Esophagus squamous epithelium (tissue), 5 donors: ENCODE results near the gene CAMTA1. TPM values are rescaled to one million over a fixed set of nuclear protein-coding genes. Genes with fewer than 3 reads are reported as not detected.

Experiments used
- DNase-seq: peaks from one replicate; lab custom pipeline; 2025; lab: John Stamatoyannopoulos, UW
- H3K27ac ChIP-seq, 4 donors: fragments of 200-600 bp; sonication (generic); one replicate each; pipeline ENCODE4 v1.5.1; 2016 to 2019; ENCODE audit warnings: mild to moderate bottlenecking in 1 of 4
- H3K27me3 ChIP-seq, 4 donors: fragments of 200-600 bp; sonication (generic); 1 replicate in 3 of 4; 2 replicates in 1 of 4; pipeline versions ENCODE4 v1.5.1 to v1.6.0; 2017 to 2021; ENCODE audit warnings: antibody characterized with exemption in 1 of 4
- H3K36me3 ChIP-seq, 3 donors: fragments of 200-600 bp; sonication (generic); one replicate each; pipeline ENCODE4 v1.5.1; 2016 to 2019
- H3K4me1 ChIP-seq, 3 donors: fragments of 200-600 bp; sonication (generic); one replicate each; pipeline ENCODE4 v1.5.1; 2017 to 2019
- H3K4me3 ChIP-seq, 4 donors: fragments of 200-600 bp; sonication (generic); 1 replicate in 3 of 4; 2 replicates in 1 of 4; pipeline ENCODE4 v1.5.1; 2016 to 2019; ENCODE audit warnings: mild to moderate bottlenecking in 2 of 4, moderate library complexity in 1 of 4
- H3K9me3 ChIP-seq, 3 donors: fragments of 200-600 bp; sonication (generic); one replicate each; pipeline ENCODE4 v1.5.1; 2016 to 2019
- POLR2A ChIP-seq, 4 donors: fragments of 450-650 bp; IDR thresholded peaks; one replicate each; pipeline ENCODE4 v1.6.1; 2017; ENCODE audit warnings: antibody characterized with exemption in 4 of 4, mild to moderate bottlenecking in 4 of 4, moderate library complexity in 3 of 4
- WGBS, 2 donors: methylation state at CpG; one replicate each; pipeline ENCODE4 v1.1.5; 2018; 5-methylcytosine and 5-hydroxymethylcytosine counted together
- intact Hi-C: fragments of 100-400 bp; cut with DNase I; formaldehyde crosslinking; loops from one replicate; pipeline ENCODE4 v1.15.0; 2022
- total RNA-seq, 4 donors: library from RNA; depleted of rRNA; stranded (reverse); fragments of >200 nt; gene quantifications; one replicate each; pipeline ENCODE4 v1.1.0, GENCODE V29; 2016
- TF ChIP-seq, protein P1 (sequence below), 6 experiments: fragments of 450-650 bp in 4 of 6; fragments of 200-600 bp in 2 of 6; sonication (generic) in 2 of 6; IDR thresholded peaks; one replicate each; pipeline ENCODE4 v1.5.1; 2016 to 2019; ENCODE audit warnings: antibody characterized with exemption in 6 of 6, mild to moderate bottlenecking in 4 of 6, moderate library complexity in 4 of 6
- donor health status: DM: yes; HTN: yes; CAD: no.

CAMTA1 gene
- total RNA-seq, 4 donors from 2014 or later: 31.3 to 77.4 (median 45.9) TPM

DNA sequence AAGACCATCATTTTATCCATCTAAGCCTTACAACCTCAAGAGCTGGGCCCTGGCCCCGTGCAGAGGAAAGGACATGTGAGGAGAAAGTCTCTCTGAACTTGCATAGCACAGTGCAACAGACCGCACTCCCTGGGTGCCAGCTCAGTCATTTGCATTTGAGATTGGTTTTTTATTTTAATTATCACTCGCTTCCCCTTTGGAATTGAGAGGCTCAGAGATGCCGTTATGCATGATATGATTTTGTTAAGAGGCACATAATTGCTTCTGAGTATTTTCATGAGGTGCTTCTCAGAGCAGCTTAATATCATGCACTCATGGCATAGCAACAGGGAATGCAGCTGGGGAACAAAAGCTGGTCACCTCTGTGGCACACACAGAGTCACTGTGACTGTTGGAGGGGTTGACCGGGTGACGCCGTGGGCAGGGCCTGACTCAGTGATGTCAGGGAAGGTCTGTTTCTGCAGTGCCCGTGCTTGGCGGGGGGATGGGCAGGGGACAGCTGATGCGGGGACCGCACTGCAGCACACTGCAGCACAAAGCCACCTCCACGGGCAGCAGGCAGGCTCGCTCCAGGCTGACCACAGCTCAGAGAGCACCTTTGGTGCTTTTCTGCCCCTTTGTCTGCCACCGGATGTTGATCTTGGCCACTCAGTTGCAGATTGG is 942.7 kb downstream of the CAMTA1 start:
- H3K4me3 ChIP-seq: no peak overlapping the region
- TF ChIP-seq, protein P1, sequence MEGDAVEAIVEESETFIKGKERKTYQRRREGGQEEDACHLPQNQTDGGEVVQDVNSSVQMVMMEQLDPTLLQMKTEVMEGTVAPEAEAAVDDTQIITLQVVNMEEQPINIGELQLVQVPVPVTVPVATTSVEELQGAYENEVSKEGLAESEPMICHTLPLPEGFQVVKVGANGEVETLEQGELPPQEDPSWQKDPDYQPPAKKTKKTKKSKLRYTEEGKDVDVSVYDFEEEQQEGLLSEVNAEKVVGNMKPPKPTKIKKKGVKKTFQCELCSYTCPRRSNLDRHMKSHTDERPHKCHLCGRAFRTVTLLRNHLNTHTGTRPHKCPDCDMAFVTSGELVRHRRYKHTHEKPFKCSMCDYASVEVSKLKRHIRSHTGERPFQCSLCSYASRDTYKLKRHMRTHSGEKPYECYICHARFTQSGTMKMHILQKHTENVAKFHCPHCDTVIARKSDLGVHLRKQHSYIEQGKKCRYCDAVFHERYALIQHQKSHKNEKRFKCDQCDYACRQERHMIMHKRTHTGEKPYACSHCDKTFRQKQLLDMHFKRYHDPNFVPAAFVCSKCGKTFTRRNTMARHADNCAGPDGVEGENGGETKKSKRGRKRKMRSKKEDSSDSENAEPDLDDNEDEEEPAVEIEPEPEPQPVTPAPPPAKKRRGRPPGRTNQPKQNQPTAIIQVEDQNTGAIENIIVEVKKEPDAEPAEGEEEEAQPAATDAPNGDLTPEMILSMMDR (IDR thresholded peaks at IDR 0.05): no peak
- TF ChIP-seq POLR2A (IDR thresholded peaks at IDR 0.05): no peak
- no peaks in the 10 kb centered on the region for H3K36me3 ChIP-seq
- no peaks in the 10 kb centered on the region for H3K4me1 ChIP-seq
- intact Hi-C loops: no loop called here
- H3K27ac ChIP-seq: no peak overlapping the region
- no peaks in the 10 kb centered on the region for H3K27me3 ChIP-seq
- no peaks in the 10 kb centered on the region for H3K9me3 ChIP-seq
- 85 to 90% methylated on average over 8 to 10 of the region's 14 CpGs for WGBS, 2 donors
- DNase-seq: no peak

DNA sequence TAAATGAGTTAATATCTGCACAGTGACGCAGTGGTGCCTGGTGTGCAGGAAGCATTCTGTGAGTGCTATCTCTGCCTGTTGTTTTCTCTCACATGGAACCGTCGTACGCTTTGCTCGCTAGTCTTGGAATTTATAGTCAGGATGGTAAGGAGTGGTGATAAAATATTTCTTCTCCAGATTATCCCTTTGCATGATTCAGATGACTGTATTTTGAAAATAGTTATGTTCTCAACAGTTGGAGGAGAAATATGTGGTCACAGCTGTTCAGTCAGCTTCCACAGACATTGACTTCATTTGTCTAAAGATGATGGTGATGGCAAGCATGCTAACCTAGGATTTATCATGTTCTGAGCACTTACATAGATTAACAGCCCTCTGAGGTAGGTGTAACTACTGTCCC is 944.5 kb downstream of the CAMTA1 start:
- Histone ChIP-seq H3K36me3 (no peaks in the 10 kb centered on the region), H3K27ac (no peak overlapping the region), H3K4me3 (no peak overlapping the region), H3K27me3 (no peaks in the 10 kb centered on the region), H3K4me1 (no peaks in the 10 kb centered on the region), H3K9me3 (no peaks in the 10 kb centered on the region)
- WGBS, 2 donors: 93 to 96% methylated on average over 5 of the region's 5 CpGs
- no peak for DNase-seq
- TF ChIP-seq, protein P1 (IDR thresholded peaks at IDR 0.05): no peak
- no peak for TF ChIP-seq POLR2A (IDR thresholded peaks at IDR 0.05)
- intact Hi-C loops: no loop called here

DNA sequence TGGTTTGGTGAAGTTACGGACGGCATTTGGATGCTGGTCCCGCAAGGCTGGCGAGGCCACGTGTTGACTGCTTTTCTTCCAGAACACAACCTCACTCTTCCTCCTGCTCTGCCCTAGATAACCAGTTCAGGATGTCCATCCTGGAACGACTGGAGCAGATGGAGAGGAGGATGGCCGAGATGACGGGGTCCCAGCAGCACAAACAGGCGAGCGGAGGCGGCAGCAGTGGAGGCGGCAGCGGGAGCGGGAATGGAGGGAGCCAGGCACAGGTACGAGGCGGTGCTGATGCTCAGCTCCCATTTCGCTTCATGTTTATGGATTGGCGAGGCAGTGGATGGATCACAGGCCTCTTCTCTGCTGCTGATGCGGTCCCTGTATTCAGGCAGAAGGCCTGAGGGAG is 947.1 kb downstream of the CAMTA1 start:
- 85 to 86% methylated on average over 7 to 11 of the region's 19 CpGs for WGBS, 2 donors
- no peak for DNase-seq
- intact Hi-C loops: no loop called here

DNA sequence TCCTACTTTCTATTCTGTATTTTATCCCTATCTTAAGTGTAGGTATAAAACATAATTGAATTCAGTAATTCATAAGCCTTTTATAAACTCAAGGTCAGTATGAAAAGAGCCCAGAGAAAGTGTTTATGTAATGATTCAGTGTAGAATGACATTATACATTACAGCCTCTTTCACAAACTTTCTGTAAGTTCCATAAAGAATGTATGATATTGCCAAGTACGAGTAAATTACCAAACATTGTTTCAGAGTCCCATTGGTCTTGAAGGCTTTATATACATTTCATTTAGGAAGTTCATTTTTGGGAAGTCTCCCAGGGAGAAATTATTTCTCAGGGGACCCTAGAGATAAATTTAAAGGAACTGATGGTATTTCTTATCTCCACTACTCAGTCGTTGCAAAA is 948.0 kb downstream of the CAMTA1 start:
- Histone ChIP-seq H3K4me3 (no peak overlapping the region), H3K27me3 (no peaks in the 10 kb centered on the region), H3K9me3 (no peaks in the 10 kb centered on the region), H3K27ac (no peak overlapping the region), H3K4me1 (no peaks in the 10 kb centered on the region), H3K36me3 (peaks cover 0 to 7% (median 0%) of the 10 kb centered on the region in 3 donors)
- TF ChIP-seq POLR2A (IDR thresholded peaks at IDR 0.05): no peak
- TF ChIP-seq, protein P1 (IDR thresholded peaks at IDR 0.05): no peak
- intact Hi-C loops: no loop called here
- 73 to 79% methylated on average over 2 of the region's 2 CpGs for WGBS, 2 donors
- no peak for DNase-seq

More for the DNA sequence above, 947.1 kb downstream of the CAMTA1 start:
- H3K4me1 ChIP-seq: no peaks in the 10 kb centered on the region
- TF ChIP-seq, protein P1 (IDR thresholded peaks at IDR 0.05): no peak
- TF ChIP-seq POLR2A (IDR thresholded peaks at IDR 0.05): no peak
- H3K9me3 ChIP-seq: no peaks in the 10 kb centered on the region
- no peaks in the 10 kb centered on the region for H3K27me3 ChIP-seq
- no peak overlapping the region for H3K27ac ChIP-seq
- peaks cover 0 to 5% (median 0%) of the 10 kb centered on the region in 3 donors for H3K36me3 ChIP-seq
- no peak overlapping the region for H3K4me3 ChIP-seq

DNA sequence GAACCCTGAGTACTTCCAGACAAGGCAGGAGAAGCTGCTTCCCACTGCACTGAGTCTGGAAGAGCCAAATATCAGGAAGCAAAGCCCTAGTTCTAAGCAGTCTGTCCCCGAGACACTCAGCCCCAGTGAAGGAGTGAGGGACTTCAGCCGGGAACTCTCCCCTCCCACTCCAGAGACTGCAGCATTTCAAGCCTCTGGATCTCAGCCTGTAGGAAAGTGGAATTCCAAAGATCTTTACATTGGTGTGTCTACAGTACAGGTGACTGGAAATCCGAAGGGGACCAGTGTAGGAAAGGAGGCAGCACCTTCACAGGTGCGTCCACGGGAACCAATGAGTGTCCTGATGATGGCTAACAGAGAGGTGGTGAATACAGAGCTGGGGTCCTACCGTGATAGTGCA is 952.8 kb downstream of the CAMTA1 start:
- DNase-seq: no peak
- Histone ChIP-seq H3K27ac (no peak overlapping the region), H3K4me1 (no peaks in the 10 kb centered on the region), H3K4me3 (no peak overlapping the region), H3K36me3 (peaks cover 0 to 10% (median 0%) of the 10 kb centered on the region in 3 donors), H3K27me3 (no peaks in the 10 kb centered on the region), H3K9me3 (no peaks in the 10 kb centered on the region)
- no peak for TF ChIP-seq POLR2A (IDR thresholded peaks at IDR 0.05)
- WGBS, 2 donors: 92 to 95% methylated on average over 2 to 6 of the region's 6 CpGs
- intact Hi-C loops: no loop called here
